ENCODE results near the gene CD40.
"Not testable (repeated sequence)": the region's sequence is repeated elsewhere in the genome, so short reads cannot be mapped to it uniquely, and the experiment has no call there.

Gene CD40

DNA sequence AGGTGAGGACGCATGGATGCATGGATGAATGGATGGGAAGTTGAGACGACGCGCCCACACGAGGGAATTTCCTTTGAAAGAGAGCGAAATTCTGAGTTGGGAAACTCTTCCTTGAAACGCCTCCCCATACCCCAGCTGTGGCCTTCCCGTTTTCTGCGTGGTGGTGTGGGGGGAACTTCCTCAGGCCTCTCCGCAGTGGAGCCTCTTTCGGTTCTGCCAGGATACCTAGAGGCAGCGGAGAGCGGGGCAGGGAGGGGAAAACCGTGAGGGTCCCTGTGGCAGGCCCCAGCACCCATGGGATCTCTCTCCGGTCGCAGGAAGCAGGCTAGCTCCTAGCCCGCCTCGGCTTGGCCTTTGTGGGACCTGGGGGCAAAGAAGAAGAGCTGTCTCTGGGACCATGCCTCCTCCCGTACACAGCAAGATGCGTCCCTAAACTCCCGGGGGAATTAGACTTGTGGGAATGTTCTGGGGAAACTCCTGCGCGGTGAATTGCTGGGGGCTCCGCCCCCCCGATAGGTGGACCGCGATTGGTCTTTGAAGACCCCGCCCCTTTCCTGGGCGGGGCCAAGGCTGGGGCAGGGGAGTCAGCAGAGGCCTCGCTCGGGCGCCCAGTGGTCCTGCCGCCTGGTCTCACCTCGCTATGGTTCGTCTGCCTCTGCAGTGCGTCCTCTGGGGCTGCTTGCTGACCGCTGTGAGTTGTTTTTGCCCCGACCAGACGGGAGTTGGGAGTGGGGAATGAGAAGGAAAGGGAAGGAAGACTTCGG is at the start of gene CD40:
TSS of gene CD40 (plus strand) at position 611 of the 764 bp plus-strand sequence. CDS start at position 641, 30 bp downstream.
- peak; percentile 73 for DNase-seq

- no peak for DNase-seq
Measured at GRCh38 chr20:46070215-46070900, 47.8 kb upstream of the CD40 start.

DNA sequence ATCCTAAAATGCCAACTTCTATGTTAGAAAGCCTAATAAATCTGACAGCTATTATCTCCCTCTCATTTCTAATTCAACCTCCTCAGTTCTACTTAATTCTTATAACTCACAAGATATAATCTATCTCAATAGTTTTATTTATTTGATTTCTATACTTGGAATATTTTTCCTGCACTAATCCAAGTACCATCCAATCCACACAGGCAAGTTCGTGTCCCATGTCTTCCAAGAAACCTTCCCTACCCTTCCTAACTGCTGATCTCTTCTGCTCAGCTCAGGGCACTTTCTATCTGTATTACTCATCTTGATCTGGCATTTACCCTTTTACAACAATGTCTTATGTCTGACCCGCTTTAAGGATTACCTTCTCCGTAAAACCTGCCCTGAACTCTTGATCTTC is 46.5 kb upstream of the CD40 start:
- DNase-seq = no peak

DNA sequence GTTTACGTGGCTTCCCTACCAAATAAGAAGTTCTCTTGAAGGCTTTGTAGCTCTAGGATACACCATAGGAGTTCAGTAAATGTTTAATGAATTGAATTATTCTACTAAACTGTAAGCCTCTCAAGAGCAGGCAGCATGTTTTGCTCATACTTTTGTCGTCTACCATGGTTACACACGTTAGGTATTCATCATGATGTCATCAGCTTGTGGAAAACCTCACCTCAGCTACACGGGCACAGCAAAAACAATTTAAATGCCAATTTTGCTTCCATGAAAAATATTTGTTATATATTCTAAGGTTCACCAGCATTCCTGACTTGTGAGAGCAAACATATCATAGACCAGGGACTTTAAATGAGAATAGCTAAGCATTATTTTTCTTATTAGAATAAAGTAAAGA is 45.1 kb upstream of the CD40 start:
- no peak for DNase-seq

- DNase-seq = no peak
Measured at GRCh38 chr20:46073443-46073842, 44.7 kb upstream of the CD40 start.

DNA sequence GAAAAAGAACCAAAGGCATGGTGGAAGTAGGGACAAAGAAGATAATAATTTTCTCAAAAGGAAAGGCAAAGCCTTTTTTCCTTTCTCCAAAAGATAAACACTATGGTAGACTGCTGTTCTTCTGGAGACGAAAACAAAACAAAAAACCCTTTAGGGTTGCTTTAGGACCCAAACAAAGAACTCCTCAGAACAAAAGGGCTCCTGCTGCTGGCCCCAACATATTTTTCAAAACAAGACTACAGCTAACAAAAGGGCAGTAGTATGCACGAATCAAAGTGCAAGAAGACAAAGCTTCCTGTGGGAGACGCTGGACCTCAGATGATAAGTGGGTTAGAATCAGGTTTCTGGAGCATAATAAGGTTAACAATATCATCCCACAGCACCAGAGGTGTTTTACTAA is 44.1 kb upstream of the CD40 start:
- no peak for DNase-seq

DNA sequence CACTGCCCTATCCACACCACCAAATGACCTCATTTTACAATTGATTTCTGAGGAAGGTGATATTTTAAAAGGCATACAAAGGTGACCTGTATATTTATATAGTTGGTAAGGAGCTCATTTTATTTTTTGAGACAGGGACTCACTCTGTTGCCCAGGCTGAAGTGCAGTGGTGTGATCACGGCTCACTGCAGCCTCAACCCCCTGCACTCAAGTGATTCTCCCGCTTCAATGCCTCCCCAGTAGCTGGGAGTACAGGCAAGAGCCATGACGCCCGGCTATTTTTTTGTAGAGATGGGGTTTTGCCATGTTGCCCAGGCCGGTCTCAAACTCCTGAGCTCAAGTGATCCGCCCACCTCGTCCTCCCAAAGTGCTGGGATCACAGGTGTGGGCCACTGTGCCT is 41.3 kb upstream of the CD40 start:
- DNase-seq = no peak

DNA sequence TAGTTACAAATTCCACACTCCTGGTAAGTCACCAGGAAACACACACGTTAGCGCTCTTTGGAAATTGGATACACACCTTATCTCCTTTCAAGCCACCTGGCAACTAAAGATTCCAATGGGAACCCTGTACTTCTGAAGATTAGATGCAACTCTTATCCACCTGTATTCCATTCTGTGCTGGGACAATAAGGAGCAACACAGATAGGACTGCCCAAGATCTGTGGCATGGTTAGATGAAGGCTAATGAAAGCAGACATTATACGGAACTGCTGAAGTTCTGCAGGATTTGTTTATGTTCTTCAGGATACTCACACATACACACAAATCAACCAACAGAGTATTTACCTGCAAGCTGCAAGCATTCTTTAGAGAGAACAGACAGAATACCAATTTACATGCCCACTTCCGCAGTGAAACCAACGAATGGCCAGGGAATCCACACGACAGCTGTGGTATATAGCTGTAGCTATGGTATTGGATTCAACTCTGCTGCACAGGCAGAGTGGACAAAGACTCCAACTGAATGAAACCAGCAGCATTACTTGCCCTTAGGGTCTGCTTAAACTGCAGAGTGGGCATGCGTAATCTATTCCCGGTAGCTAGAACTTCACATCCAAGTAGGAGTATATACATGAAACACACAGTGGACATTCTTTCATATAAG is 40.3 kb upstream of the CD40 start:
- no peak for DNase-seq

- no peak for DNase-seq
Measured at GRCh38 chr20:46078954-46079353, 39.2 kb upstream of the CD40 start.

DNA sequence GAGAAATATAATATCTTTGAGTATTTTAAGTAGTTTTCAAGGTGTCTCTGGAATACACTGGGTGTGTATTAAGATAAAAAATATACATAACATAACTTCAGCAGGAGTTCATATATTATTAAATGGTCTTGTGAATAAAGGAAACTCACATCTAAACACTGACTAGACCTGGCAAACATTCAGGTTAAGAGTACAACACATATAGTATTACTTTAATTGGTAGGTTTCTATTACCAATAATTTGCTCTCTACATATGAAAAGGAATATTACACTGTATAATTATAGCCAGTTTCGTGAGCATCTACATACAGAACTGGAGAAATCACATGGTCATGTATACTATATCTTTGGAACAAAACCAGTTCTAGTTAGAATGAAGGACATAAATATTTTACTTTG is 37.0 kb upstream of the CD40 start:
- no peak for DNase-seq

- DNase-seq = no peak
Measured at GRCh38 chr20:46083101-46083500, 35.0 kb upstream of the CD40 start.

- no peak for DNase-seq
Measured at GRCh38 chr20:46083531-46084061, 34.5 kb upstream of the CD40 start.

GRCh38 chr20:46084805-46085178 is 33.3 kb upstream of the CD40 start:
- no peak for DNase-seq

- DNase-seq = no peak
Measured at GRCh38 chr20:46085179-46085851, 32.8 kb upstream of the CD40 start.

GRCh38 chr20:46087161-46087560 is 31.0 kb upstream of the CD40 start:
- DNase-seq = peak; percentile 17

GRCh38 chr20:46088409-46089166 is 29.5 kb upstream of the CD40 start:
- no peak for DNase-seq

DNA sequence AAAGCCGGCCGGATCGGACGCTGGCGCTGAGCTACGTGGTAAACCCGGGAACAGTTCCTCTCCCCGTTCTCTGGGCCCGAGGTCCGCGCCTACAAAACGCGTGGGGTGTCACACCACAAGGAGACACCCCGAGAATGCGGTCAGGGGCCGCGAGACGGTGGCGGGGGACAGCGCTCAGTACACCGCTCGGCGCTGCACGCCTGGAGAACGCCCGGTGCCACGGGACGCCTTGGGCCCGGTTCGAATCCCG is 29.0 kb upstream of the CD40 start:
- peak; percentile 63 for DNase-seq

DNA sequence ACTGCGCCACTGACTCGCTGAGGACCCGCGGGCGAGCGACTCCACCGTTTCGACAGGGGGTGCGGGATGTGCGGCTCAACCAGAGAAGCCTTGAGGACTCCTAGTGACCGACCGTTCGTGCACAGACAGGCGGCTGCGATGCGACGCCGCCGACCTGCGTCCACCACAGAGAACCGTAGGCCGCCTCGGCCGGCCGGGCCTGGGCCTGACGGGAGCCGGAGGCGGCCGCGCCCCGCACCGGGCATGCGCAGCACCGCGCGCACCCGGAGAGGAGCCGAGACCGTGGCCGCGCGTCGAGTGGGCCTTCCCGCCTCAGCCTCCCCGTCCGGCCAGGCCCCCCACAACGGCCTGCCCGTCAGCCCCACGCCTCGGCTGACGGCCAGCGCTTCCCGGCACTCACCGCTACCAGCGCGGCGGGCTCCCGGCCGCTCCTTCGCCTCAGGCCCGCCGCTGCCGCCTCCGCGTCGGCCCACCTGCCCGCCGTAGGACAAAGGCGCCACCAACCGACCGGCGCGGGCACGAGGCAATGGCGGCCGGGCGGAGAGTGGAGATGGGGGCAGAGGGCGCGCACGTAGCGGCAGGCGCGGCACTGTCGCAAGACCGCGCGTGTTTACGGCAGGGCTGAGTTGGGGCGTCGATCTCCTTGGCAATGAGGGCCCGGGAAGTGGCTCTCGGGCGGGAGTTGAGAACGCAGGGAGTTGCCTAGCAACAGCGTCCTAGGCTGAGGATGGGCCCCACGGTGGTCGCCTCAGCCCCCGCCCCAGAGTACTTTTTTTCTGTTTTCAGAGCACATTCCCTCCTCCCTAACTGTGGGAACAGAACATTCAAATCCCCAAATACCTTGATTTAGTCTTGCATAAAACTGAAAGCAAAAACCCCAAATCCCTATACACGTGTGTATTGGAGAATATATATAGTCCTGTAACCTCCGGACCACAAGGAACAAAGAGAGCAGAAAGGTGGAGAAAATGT is 28.4 kb upstream of the CD40 start, which contains the start of gene NCOA5:
TSS of gene NCOA5 (minus strand) at position 546 of the 972 bp plus-strand sequence. CDS start 10,538 bp downstream, outside the sequence.
- peak; percentile 95 for DNase-seq

GRCh38 chr20:46091622-46092535 is 26.2 kb upstream of the CD40 start:
- not testable (repeated sequence) for DNase-seq

GRCh38 chr20:46093531-46093930 is 24.6 kb upstream of the CD40 start:
- DNase-seq = no peak

Data from CD4-positive, alpha-beta T cell treated with Interleukin-21 for 1 hour (primary cell).